ENCODE data around the gene RBBP7. TPM values are rescaled to one million over a fixed set of nuclear protein-coding genes. Genes with fewer than 3 reads are reported as not detected.

RBBP7 gene
- polyA plus RNA-seq, 1 experiment, result 157 TPM

DNA sequence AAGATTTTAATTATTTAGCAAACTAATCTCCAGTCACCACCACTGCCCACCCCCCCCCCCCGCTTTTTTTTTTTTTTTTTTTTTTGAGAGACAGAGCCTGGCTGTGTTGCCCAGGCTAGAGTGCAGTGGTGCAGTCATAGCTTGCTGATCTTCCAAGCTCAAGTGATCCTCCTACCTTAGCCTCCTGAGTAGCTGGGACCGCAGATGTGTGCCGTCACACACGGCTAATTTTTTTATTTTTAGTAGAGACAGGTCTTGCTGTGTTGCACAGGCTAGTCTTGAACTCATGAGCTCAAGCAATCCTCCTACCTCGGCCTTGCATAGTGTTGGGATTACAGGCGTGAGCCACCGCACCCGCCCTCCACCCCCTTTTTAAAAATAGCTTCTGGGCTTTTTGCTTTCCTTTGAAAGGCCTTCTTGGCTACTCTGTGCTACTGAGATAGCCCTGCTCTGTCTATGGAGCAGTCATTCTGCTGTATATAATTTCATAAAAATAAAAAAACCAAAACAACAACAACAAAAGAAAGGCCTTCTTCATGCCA, 65.2 kb downstream of the RBBP7 start:
- H3K4me3 ChIP-seq (ENCODE audit: low read depth, low read length), result no peak overlapping the region
- DNase-seq (ENCODE audit: low read depth, low spot score), result no peak
- no peaks in the 10 kb centered on the region for H3K9me3 ChIP-seq (ENCODE audit: control insufficient read depth, insufficient read depth, low read length)
- ChIA-PET CTCF (no interaction called here), POLR2A (no interaction called here)
- no peak overlapping the region for H3K27ac ChIP-seq (ENCODE audit: low read depth, low read length)
- TF ChIP-seq, protein P1, sequence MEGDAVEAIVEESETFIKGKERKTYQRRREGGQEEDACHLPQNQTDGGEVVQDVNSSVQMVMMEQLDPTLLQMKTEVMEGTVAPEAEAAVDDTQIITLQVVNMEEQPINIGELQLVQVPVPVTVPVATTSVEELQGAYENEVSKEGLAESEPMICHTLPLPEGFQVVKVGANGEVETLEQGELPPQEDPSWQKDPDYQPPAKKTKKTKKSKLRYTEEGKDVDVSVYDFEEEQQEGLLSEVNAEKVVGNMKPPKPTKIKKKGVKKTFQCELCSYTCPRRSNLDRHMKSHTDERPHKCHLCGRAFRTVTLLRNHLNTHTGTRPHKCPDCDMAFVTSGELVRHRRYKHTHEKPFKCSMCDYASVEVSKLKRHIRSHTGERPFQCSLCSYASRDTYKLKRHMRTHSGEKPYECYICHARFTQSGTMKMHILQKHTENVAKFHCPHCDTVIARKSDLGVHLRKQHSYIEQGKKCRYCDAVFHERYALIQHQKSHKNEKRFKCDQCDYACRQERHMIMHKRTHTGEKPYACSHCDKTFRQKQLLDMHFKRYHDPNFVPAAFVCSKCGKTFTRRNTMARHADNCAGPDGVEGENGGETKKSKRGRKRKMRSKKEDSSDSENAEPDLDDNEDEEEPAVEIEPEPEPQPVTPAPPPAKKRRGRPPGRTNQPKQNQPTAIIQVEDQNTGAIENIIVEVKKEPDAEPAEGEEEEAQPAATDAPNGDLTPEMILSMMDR (IDR thresholded peaks at IDR 0.05; ENCODE audit: low read depth, low read length), result no peak
- H3K27me3 ChIP-seq (ENCODE audit: control insufficient read depth, insufficient read depth, low read length), result no peaks in the 10 kb centered on the region

DNA sequence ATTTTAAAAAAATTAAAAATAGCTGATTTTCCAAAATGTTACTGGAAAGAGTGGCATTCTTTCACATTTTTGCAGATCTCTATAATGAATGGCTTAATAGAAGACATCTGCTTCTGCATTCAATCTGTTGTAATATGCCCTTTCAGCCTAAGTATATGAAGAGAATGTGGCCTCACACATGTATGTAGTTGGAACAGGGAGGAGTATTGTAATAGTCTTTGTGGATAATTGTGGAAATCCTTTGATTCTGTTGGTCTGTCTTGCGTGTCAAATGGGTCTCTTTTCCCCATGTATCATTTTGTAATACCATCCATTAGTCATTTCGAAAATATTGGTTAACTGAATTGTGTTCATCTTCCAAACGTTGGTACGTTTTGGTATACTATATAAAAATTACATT, 72.3 kb downstream of the RBBP7 start:
- H3K4me3 ChIP-seq (ENCODE audit: low read depth, low read length), result no peak overlapping the region
- POLR2A ChIA-PET, result interaction anchor here (0.6 to 0.7 kb wide), 2 partner anchors 9 to 27 kb away, joined by 3 read pairs; no protein-coding TSS in a partner anchor
- H3K27ac ChIP-seq (ENCODE audit: low read depth, low read length), result no peak overlapping the region
- CTCF ChIA-PET, result no interaction called here
- no peaks in the 10 kb centered on the region for H3K9me3 ChIP-seq (ENCODE audit: control insufficient read depth, insufficient read depth, low read length)
- TF ChIP-seq, protein P1 (IDR thresholded peaks at IDR 0.05; ENCODE audit: low read depth, low read length), result no peak
- DNase-seq (ENCODE audit: low read depth, low spot score), result no peak
- no peaks in the 10 kb centered on the region for H3K27me3 ChIP-seq (ENCODE audit: control insufficient read depth, insufficient read depth, low read length)

DNA sequence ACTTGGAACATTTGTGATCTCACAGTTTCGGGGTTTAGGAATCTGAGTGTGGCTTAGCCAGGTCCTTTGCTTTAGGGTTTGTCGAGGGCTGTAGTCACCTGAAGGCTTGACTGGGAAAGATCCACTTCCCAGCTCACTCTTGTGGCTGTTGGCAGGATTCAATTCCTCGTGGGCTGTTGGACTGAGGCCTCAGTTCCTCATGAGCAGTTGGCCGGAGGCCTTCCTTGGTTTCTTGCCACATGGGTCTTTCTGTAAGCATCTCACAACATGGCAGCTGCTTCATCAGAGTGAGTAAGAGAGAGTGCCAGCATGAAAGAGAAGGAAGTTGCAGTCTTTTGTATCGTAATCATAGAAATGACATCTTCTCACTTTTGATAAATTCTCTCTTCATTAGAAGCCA, 72.8 kb downstream of the RBBP7 start:
- no peak for DNase-seq (ENCODE audit: low read depth, low spot score)
- TF ChIP-seq, protein P1 (IDR thresholded peaks at IDR 0.05; ENCODE audit: low read depth, low read length), result no peak
- H3K27ac ChIP-seq (ENCODE audit: low read depth, low read length), result no peak overlapping the region
- no peaks in the 10 kb centered on the region for H3K27me3 ChIP-seq (ENCODE audit: control insufficient read depth, insufficient read depth, low read length)
- CTCF ChIA-PET, result no interaction called here
- no peak overlapping the region for H3K4me3 ChIP-seq (ENCODE audit: low read depth, low read length)
- POLR2A ChIA-PET, result interaction anchor here (0.7 kb wide), 1 partner anchor 10 kb away, joined by 3 read pairs; no protein-coding TSS in a partner anchor
- H3K9me3 ChIP-seq (ENCODE audit: control insufficient read depth, insufficient read depth, low read length), result no peaks in the 10 kb centered on the region

DNA sequence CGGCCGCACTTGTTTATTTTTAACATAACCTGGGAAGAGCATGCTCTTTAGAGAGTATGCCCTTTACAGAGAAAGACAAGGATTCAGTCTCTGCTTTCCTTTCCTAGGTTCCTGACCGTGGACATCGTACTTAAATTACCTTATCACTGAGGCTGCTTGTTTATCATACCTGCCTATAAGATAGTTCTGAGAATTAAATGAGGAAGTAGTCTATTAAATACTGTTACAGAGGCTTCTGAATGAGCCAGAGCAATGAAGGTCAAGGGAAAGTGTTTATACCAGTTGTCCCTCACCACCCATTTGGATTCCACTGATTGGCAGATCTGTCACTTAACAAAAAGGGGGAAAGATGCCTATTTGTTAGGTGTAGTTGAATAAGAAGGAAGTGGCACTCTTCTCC, 73.9 kb downstream of the RBBP7 start:
- H3K27ac ChIP-seq (ENCODE audit: low read depth, low read length), result no peak overlapping the region
- ChIA-PET CTCF (no interaction called here), POLR2A (no interaction called here)
- no peak overlapping the region for H3K4me3 ChIP-seq (ENCODE audit: low read depth, low read length)
- no peak for DNase-seq (ENCODE audit: low read depth, low spot score)
- H3K27me3 ChIP-seq (ENCODE audit: control insufficient read depth, insufficient read depth, low read length), result no peaks in the 10 kb centered on the region
- no peaks in the 10 kb centered on the region for H3K9me3 ChIP-seq (ENCODE audit: control insufficient read depth, insufficient read depth, low read length)
- TF ChIP-seq, protein P1 (IDR thresholded peaks at IDR 0.05; ENCODE audit: low read depth, low read length), result no peak

Small RNA genes lying within 50 kb of the gene (small RNA-seq; reads per million reads assigned to genes)
- gene RF00019 (ENCODE audit: insufficient read length, low read depth) (not detected), gene RNU4-6P (ENCODE audit: insufficient read length, low read depth) (not detected), gene RPL12P49 (ENCODE audit: insufficient read length, low read depth) (not detected)

Other genes starting within 250 kb of the RBBP7 start
- gene S100G, start 220.2 kb downstream of the RBBP7 start, polyA plus RNA-seq (2011; rRNA removed), result not detected in 2 replicates
- 9.5 and 11.7 TPM in 2 replicates for gene CTPS2, start 157.7 kb downstream of the RBBP7 start, polyA plus RNA-seq (2011; rRNA removed)
- gene SYAP1, start 150.8 kb downstream of the RBBP7 start, polyA plus RNA-seq (2011; rRNA removed), result 14.5 and 16.2 TPM in 2 replicates
- gene TXLNG, start 83.9 kb downstream of the RBBP7 start, polyA plus RNA-seq (2011; rRNA removed), result 10.0 and 15.4 TPM in 2 replicates
- 0.15 and 0.17 TPM in 2 replicates for gene REPS2, start 76.3 kb upstream of the RBBP7 start, polyA plus RNA-seq (2011; rRNA removed)